ENCODE data around the gene APBA3.

GRCh38 chr19:3725121-3725520, 36.4 kb downstream of the APBA3 start:
- TF ChIP-seq CTCF (IDR thresholded peaks at IDR 0.05; ENCODE audit: low read depth, low read length) (no peak), MYC (IDR thresholded peaks at IDR 0.05; ENCODE audit: low read depth, low read length) (no peak), MAX (IDR thresholded peaks at IDR 0.05; ENCODE audit: low read depth, low read length) (no peak)

All from NB4 (cell line).